GM23338 (cell line): Measurements from ENCODE around the gene PRPF19. TPM values are rescaled to one million over a fixed set of nuclear protein-coding genes. Genes with fewer than 3 reads are reported as not detected.

Source experiments
- ATAC-seq: fragments of 200-7000 bp; cut with Tn5 transposase; 3 replicates; pipeline ENCODE4 v1.9.1; 2020
- DNase-seq: peaks from one replicate; pipeline ENCODE4 v3.0.0-alpha.2; 2015; ENCODE audit warnings: low spot score
- H2AFZ ChIP-seq: fragments of 200-600 bp; sonication (generic); 2 replicates; pipeline ENCODE4 v1.8.0; 2016; ENCODE audit warnings: antibody characterized with exemption, mild to moderate bottlenecking, moderate library complexity
- H3F3A ChIP-seq: fragments of 200-600 bp; sonication (generic); replicated peaks from 2 replicates; pipeline ENCODE4 v1.8.0; 2017; ENCODE audit warnings: antibody characterized with exemption, mixed run types, low read depth
- H3K27ac ChIP-seq: fragments of 200-600 bp; sonication (generic); 2 replicates; pipeline ENCODE4 v1.6.1; 2016; ENCODE audit warnings: low read depth
- H3K27me3 ChIP-seq: fragments of 200-600 bp; sonication (generic); 2 replicates; pipeline ENCODE4 v1.8.0; 2016; ENCODE audit warnings: mild to moderate bottlenecking, mixed run types, moderate library complexity; ENCODE audit not compliant: insufficient read depth
- H3K36me3 ChIP-seq: fragments of 200-600 bp; sonication (generic); 2 replicates; pipeline ENCODE4 v1.8.0; 2016; ENCODE audit warnings: mild to moderate bottlenecking; ENCODE audit not compliant: insufficient read depth
- H3K4me1 ChIP-seq: fragments of 200-600 bp; sonication (generic); 2 replicates; pipeline ENCODE4 v1.8.0; 2016; ENCODE audit warnings: mild to moderate bottlenecking, moderate library complexity; ENCODE audit not compliant: insufficient read depth
- H3K4me2 ChIP-seq: fragments of 200-600 bp; sonication (generic); 2 replicates; pipeline ENCODE4 v1.7.1; 2017; ENCODE audit warnings: mixed run types
- H3K4me3 ChIP-seq: fragments of 200-600 bp; sonication (generic); 2 replicates; pipeline ENCODE4 v1.6.1; 2016; ENCODE audit warnings: mixed run types
- H3K79me2 ChIP-seq: fragments of 200-600 bp; sonication (generic); replicated peaks from 2 replicates; pipeline ENCODE4 v1.8.0; 2017; ENCODE audit warnings: mild to moderate bottlenecking; ENCODE audit not compliant: insufficient read depth
- H3K9me2 ChIP-seq: fragments of 200-600 bp; sonication (generic); 2 replicates; pipeline ENCODE4 v1.8.0; 2017; ENCODE audit not compliant: insufficient read depth
- H4K20me1 ChIP-seq: fragments of 200-600 bp; sonication (generic); replicated peaks from 2 replicates; pipeline ENCODE4 v1.8.0; 2017; ENCODE audit warnings: mild to moderate bottlenecking; ENCODE audit not compliant: insufficient read depth
- H3K27ac Mint-ChIP-seq: 2 replicates; pipeline ENCODE4 v1.8.0; 2020; ENCODE audit warnings: inconsistent platforms, mild to moderate bottlenecking, moderate library complexity, mixed read lengths
- H3K27me3 Mint-ChIP-seq: 3 replicates; pipeline ENCODE4 v1.8.0; 2022; ENCODE audit warnings: low read depth, mild to moderate bottlenecking, moderate library complexity, mixed read lengths, inconsistent platforms; ENCODE audit not compliant: insufficient read depth, poor library complexity
- H3K36me3 Mint-ChIP-seq: 3 replicates; pipeline ENCODE4 v1.8.0; 2021; ENCODE audit warnings: low read depth, mild to moderate bottlenecking, inconsistent platforms, moderate library complexity, mixed read lengths
- H3K4me1 Mint-ChIP-seq: 3 replicates; pipeline ENCODE4 v1.8.0; 2020; ENCODE audit warnings: mild to moderate bottlenecking, inconsistent platforms, mixed read lengths
- H3K4me3 Mint-ChIP-seq: 3 replicates; pipeline ENCODE4 v1.8.0; 2021; ENCODE audit warnings: moderate library complexity, mild to moderate bottlenecking, inconsistent platforms, mixed read lengths
- H3K9me3 Mint-ChIP-seq: 3 replicates; pipeline ENCODE4 v1.8.0; 2020; ENCODE audit warnings: moderate library complexity, mild to moderate bottlenecking, inconsistent platforms, mixed read lengths
- CREB1 ChIP-seq: fragments of 250-450 bp; sonication (Bioruptor Pico); IDR thresholded peaks from 2 replicates; pipeline ENCODE4 v1.5.0; 2020; ENCODE audit warnings: low read depth, mild to moderate bottlenecking, moderate library complexity
- CTCF ChIP-seq, 2 experiments: fragments of 200-600 bp in 1 of 2; sonication (generic) in 1 of 2; conservative IDR thresholded peaks; 2 replicates each; pipeline versions ENCODE4 v1.5.1 to v1.6.1; 2016 to 2017; ENCODE audit warnings: antibody characterized with exemption in 2 of 2, low read depth in 2 of 2, mild to moderate bottlenecking in 2 of 2, moderate library complexity in 1 of 2
- ETS1 ChIP-seq: IDR thresholded peaks from 2 replicates; pipeline ENCODE4 v1.6.1; 2016; ENCODE audit warnings: antibody characterized with exemption
- EZH2 ChIP-seq: fragments of 200-600 bp; sonication (generic); IDR thresholded peaks from one replicate; pipeline ENCODE4 v1.8.0; 2017; ENCODE audit warnings: antibody characterized with exemption, mild to moderate bottlenecking, low read depth; ENCODE audit not compliant: unreplicated experiment
- EZH2phosphoT487 ChIP-seq: fragments of 200-600 bp; sonication (generic); IDR thresholded peaks from one replicate; pipeline ENCODE4 v1.8.1; 2018; ENCODE audit warnings: antibody characterized with exemption; ENCODE audit not compliant: unreplicated experiment
- JUNB ChIP-seq: IDR thresholded peaks from one replicate; pipeline ENCODE4 v1.6.1; 2016; ENCODE audit warnings: antibody characterized with exemption; ENCODE audit not compliant: unreplicated experiment
- NANOG ChIP-seq: IDR thresholded peaks from 2 replicates; pipeline ENCODE4 v1.6.1; 2016; ENCODE audit warnings: antibody characterized with exemption, borderline replicate concordance
- STAT1 ChIP-seq: IDR thresholded peaks from one replicate; pipeline ENCODE4 v1.6.1; 2016; ENCODE audit warnings: antibody characterized with exemption; ENCODE audit not compliant: unreplicated experiment
- ZNF114 ChIP-seq: fragments of 250-450 bp; sonication (Bioruptor Pico); IDR thresholded peaks from 2 replicates; pipeline ENCODE4 v1.5.0; 2020; ENCODE audit warnings: mild to moderate bottlenecking, moderate library complexity
- polyA plus RNA-seq: library from polyadenylated mRNA; unstranded; fragments of >200 nt; fragmentation: Nextera tagmentation; extraction: Ambion mirVana; gene quantifications from 2 replicates; pipeline ENCODE4 v1.2.1, GENCODE V29; 2016
- total RNA-seq: library from RNA; depleted of rRNA; stranded (reverse); fragments of >200 nt; shearing (Covaris generic); gene quantifications from 2 replicates; pipeline ENCODE4 v1.2.3, GENCODE V29; 2014
- TF ChIP-seq, protein P1 (sequence below): IDR thresholded peaks from one replicate; pipeline ENCODE4 v1.6.1; 2018; ENCODE audit warnings: antibody characterized with exemption; ENCODE audit not compliant: unreplicated experiment

The PRPF19 gene
- total and polyA plus RNA-seq, 2 experiments from 2014 or later: 153 to 161 TPM

- Histone ChIP-seq H2AFZ (no peak overlapping the region), H3K9me2 (no peaks in the 10 kb centered on the region), H3K79me2 (peaks cover 3% of the 10 kb centered on the region; the same call in 1 of the 2 replicates), H3K4me2 (no peak overlapping the region), H3K27ac (no peak overlapping the region), H3K4me1 (peaks cover 13% of the 10 kb centered on the region), H3K4me3 (no peak overlapping the region), H4K20me1 (0 out of 2 replicates have a peak, but pooled peaks cover 3% of the 10 kb centered on the region), H3F3A (0 out of 2 replicates have a peak, but pooled peaks cover 3% of the 10 kb centered on the region), H3K27me3 (peaks cover 6% of the 10 kb centered on the region), H3K36me3 (no peaks in the 10 kb centered on the region)
- Mint-ChIP-seq H3K27ac (no peak overlapping the region), H3K27me3 (peaks cover 14% of the 10 kb centered on the region), H3K4me1 (peaks cover 29% of the 10 kb centered on the region), H3K36me3 (peaks cover 12% of the 10 kb centered on the region; the same call in 1 of the 3 replicates), H3K9me3 (no peaks in the 10 kb centered on the region), H3K4me3 (no peak overlapping the region)
- ATAC-seq (peak; percentile 21; the same call in 1 of the 3 replicates), DNase-seq (peak; percentile 48)
- TF ChIP-seq JUNB: no peak
- TF ChIP-seq CTCF (conservative IDR thresholded peaks at IDR 0.05; ENCODE audit: low read depth in 2 of 2): peak; percentile 43 to 59
- TF ChIP-seq ZNF114 (CRISPR knock-in tag): no peak
- TF ChIP-seq NANOG: no peak
Observed at GRCh38 chr11:60944490-60945294, 38.3 kb upstream of the PRPF19 start.

DNA sequence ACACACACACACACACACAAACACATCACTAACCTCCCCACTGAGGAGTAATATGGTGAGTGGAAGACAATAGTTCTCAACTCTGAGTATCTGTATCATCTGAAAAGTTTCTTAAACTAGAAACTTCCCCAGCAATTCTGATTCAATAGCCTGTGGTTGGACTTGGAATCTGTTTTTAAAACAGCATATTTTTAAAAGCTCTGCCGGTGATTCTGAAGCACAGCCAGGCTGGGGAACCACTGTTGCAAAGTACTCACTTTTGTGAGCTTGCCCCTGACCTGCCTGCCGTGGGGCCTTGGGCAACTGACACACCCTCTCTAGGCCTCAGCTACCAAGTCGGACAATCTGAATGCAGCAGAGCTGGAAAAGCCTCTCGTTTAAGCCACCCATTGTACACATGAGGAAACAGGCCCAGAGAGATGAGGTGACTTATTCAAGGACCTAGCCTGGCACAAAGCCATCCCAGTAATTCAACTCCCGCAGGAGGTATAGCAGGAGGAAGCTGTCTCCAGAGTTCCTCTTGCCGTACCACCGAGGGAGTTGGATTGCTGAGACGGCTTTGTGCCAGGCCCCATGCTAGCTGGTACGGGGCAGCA is 36.7 kb upstream of the PRPF19 start:
- no peak for ATAC-seq
- TF ChIP-seq ETS1 (no peak), CREB1 (CRISPR knock-in tag) (no peak), EZH2 (no peak), NANOG (no peak), EZH2phosphoT487 (no peak), ZNF114 (CRISPR knock-in tag) (no peak), JUNB (no peak), STAT1 (no peak)
- TF ChIP-seq, protein P1, sequence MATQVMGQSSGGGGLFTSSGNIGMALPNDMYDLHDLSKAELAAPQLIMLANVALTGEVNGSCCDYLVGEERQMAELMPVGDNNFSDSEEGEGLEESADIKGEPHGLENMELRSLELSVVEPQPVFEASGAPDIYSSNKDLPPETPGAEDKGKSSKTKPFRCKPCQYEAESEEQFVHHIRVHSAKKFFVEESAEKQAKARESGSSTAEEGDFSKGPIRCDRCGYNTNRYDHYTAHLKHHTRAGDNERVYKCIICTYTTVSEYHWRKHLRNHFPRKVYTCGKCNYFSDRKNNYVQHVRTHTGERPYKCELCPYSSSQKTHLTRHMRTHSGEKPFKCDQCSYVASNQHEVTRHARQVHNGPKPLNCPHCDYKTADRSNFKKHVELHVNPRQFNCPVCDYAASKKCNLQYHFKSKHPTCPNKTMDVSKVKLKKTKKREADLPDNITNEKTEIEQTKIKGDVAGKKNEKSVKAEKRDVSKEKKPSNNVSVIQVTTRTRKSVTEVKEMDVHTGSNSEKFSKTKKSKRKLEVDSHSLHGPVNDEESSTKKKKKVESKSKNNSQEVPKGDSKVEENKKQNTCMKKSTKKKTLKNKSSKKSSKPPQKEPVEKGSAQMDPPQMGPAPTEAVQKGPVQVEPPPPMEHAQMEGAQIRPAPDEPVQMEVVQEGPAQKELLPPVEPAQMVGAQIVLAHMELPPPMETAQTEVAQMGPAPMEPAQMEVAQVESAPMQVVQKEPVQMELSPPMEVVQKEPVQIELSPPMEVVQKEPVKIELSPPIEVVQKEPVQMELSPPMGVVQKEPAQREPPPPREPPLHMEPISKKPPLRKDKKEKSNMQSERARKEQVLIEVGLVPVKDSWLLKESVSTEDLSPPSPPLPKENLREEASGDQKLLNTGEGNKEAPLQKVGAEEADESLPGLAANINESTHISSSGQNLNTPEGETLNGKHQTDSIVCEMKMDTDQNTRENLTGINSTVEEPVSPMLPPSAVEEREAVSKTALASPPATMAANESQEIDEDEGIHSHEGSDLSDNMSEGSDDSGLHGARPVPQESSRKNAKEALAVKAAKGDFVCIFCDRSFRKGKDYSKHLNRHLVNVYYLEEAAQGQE: no peak

More for the DNA sequence above, 36.7 kb upstream of the PRPF19 start:
- Histone ChIP-seq H3K79me2 (no peaks in the 10 kb centered on the region), H3K27me3 (no peaks in the 10 kb centered on the region), H3F3A (0 out of 2 replicates have a peak, but pooled peaks cover 3% of the 10 kb centered on the region), H3K9me2 (no peaks in the 10 kb centered on the region), H3K4me3 (no peak overlapping the region), H3K4me2 (no peak overlapping the region), H3K36me3 (no peaks in the 10 kb centered on the region), H3K27ac (no peak overlapping the region), H2AFZ (no peak overlapping the region), H4K20me1 (0 out of 2 replicates have a peak, but pooled peaks cover 3% of the 10 kb centered on the region), H3K4me1 (peaks cover 12% of the 10 kb centered on the region)
- H3K4me1 Mint-ChIP-seq: peaks cover 23% of the 10 kb centered on the region
- no peak overlapping the region for H3K4me3 Mint-ChIP-seq
- peaks cover 11% of the 10 kb centered on the region for H3K27me3 Mint-ChIP-seq
- H3K36me3 Mint-ChIP-seq: peaks cover 12% of the 10 kb centered on the region; the same call in 1 of the 3 replicates
- no peaks in the 10 kb centered on the region for H3K9me3 Mint-ChIP-seq
- no peak overlapping the region for H3K27ac Mint-ChIP-seq
- DNase-seq: no peak
